ENCODE data around the gene NTM.

GRCh38 chr11:131934006-131934405 lies 563.6 kb downstream of the NTM start:
- TF ChIP-seq ZNF777 (tag by site-specific recombination; IDR thresholded peaks at IDR 0.05; ENCODE audit: borderline replicate concordance), result no peak
- no peak for TF ChIP-seq ZNF174 (tag by site-specific recombination; IDR thresholded peaks at IDR 0.05)
- no peak for TF ChIP-seq ATF2 (tag by site-specific recombination; IDR thresholded peaks at IDR 0.05; ENCODE audit: low read depth)
- no peak for TF ChIP-seq ZNF660 (tag by site-specific recombination; IDR thresholded peaks at IDR 0.05)
- TF ChIP-seq CTCF (tag by site-specific recombination; IDR thresholded peaks at IDR 0.05), result no peak
- no peak for TF ChIP-seq BCL6B (tag by site-specific recombination; IDR thresholded peaks at IDR 0.05)
- no peak for TF ChIP-seq TCF7L2 (IDR thresholded peaks at IDR 0.05; ENCODE audit: borderline replicate concordance, low read depth, low read length)
- TF ChIP-seq ZNF544 (tag by site-specific recombination; IDR thresholded peaks at IDR 0.05), result no peak
- TF ChIP-seq ZNF416 (tag by site-specific recombination; IDR thresholded peaks at IDR 0.05), result no peak
- TF ChIP-seq HOXA7 (CRISPR knock-in tag; IDR thresholded peaks at IDR 0.05; ENCODE audit: borderline replicate concordance), result no peak

All from HEK293 (cell line).